GM19328 (cell line): ENCODE results near the gene RGP1.

Experiments used
- ATAC-seq: cut with Tn5 transposase; IDR thresholded peaks from one replicate; pipeline ENCODE4 v1.9.1; 2021; ENCODE audit warnings: mild to moderate bottlenecking, moderate library complexity; ENCODE audit not compliant: unreplicated experiment

RGP1 gene

GRCh38 chr9:35718721-35719511, 30.2 kb upstream of the RGP1 start:
- no peak for ATAC-seq

GRCh38 chr9:35719546-35719945, 29.5 kb upstream of the RGP1 start:
- no peak for ATAC-seq

- ATAC-seq: no peak
These were observed 25.7 kb upstream of the RGP1 start for GRCh38 chr9:35723426-35723825.

- no peak for ATAC-seq
These were observed 25.2 kb upstream of the RGP1 start for GRCh38 chr9:35723908-35724307.

- no peak for ATAC-seq
These were observed 23.7 kb upstream of the RGP1 start for GRCh38 chr9:35725362-35725761.

- ATAC-seq: no peak
These were observed 22.2 kb upstream of the RGP1 start for GRCh38 chr9:35726931-35727330.

GRCh38 chr9:35727676-35728040, 21.4 kb upstream of the RGP1 start:
- ATAC-seq: no peak

GRCh38 chr9:35728041-35728971, 20.8 kb upstream of the RGP1 start:
- no peak for ATAC-seq

- ATAC-seq: no peak
These were observed 20.0 kb upstream of the RGP1 start for GRCh38 chr9:35729101-35729500.

- no peak for ATAC-seq
These were observed 19.2 kb upstream of the RGP1 start for GRCh38 chr9:35729700-35730485.

GRCh38 chr9:35730486-35730854, 18.6 kb upstream of the RGP1 start:
- ATAC-seq: no peak

GRCh38 chr9:35731415-35732184, 17.5 kb upstream of the RGP1 start:
- ATAC-seq: no peak

GRCh38 chr9:35732185-35732799, 16.8 kb upstream of the RGP1 start, which contains the start of the genes CREB3 and TLN1:
TSS of gene CREB3 (plus strand) at chr9:35732666. CDS start at chr9:35732773, 107 bp downstream.
TSS of gene TLN1 (minus strand) at chr9:35732195. CDS start at chr9:35725694, 6,501 bp downstream.
- ATAC-seq: peak; percentile 80

GRCh38 chr9:35732800-35733541, 16.1 kb upstream of the RGP1 start:
- no peak for ATAC-seq

- ATAC-seq: no peak
These were observed 15.0 kb upstream of the RGP1 start for GRCh38 chr9:35734096-35734495.

GRCh38 chr9:35736201-35736633, 12.9 kb upstream of the RGP1 start:
- no peak for ATAC-seq

GRCh38 chr9:35737143-35737542, 11.9 kb upstream of the RGP1 start:
- ATAC-seq: no peak

GRCh38 chr9:35738186-35738585, 10.9 kb upstream of the RGP1 start:
- no peak for ATAC-seq

GRCh38 chr9:35738924-35739323, 10.2 kb upstream of the RGP1 start:
- no peak for ATAC-seq
